Muscle layer of duodenum (tissue), 2 donors: ENCODE results near the gene PLEKHG3.

Source experiments
- H3K27ac ChIP-seq: one replicate; pipeline ENCODE4 v1.7.0; 2013; ENCODE audit warnings: mild to moderate bottlenecking, low read length
- H3K27me3 ChIP-seq: one replicate; pipeline ENCODE4 v1.7.0; 2013; ENCODE audit warnings: low read depth, mild to moderate bottlenecking, control low read depth, low read length
- H3K36me3 ChIP-seq, 2 donors: one replicate each; pipeline ENCODE4 v1.7.0; 2013; ENCODE audit warnings: low read length in 2 of 2, control low read depth in 1 of 2, mild to moderate bottlenecking in 1 of 2; ENCODE audit not compliant: insufficient read depth in 2 of 2, control insufficient read depth in 1 of 2
- H3K4me1 ChIP-seq, 2 donors: one replicate each; pipeline ENCODE4 v1.7.0; 2013; ENCODE audit warnings: low read length in 2 of 2, mild to moderate bottlenecking in 2 of 2, control low read depth in 1 of 2, moderate library complexity in 1 of 2; ENCODE audit not compliant: insufficient read depth in 2 of 2, control insufficient read depth in 1 of 2
- H3K4me3 ChIP-seq, 2 donors: one replicate each; pipeline ENCODE4 v1.7.0; 2013; ENCODE audit warnings: low read length in 2 of 2, low read depth in 1 of 2, mild to moderate bottlenecking in 1 of 2
- H3K9me3 ChIP-seq, 2 donors: one replicate each; pipeline ENCODE4 v1.7.0; 2013; ENCODE audit warnings: low read length in 2 of 2, control low read depth in 1 of 2, mild to moderate bottlenecking in 1 of 2; ENCODE audit not compliant: control insufficient read depth in 1 of 2
- donor health status: healthy.

PLEKHG3 gene

DNA sequence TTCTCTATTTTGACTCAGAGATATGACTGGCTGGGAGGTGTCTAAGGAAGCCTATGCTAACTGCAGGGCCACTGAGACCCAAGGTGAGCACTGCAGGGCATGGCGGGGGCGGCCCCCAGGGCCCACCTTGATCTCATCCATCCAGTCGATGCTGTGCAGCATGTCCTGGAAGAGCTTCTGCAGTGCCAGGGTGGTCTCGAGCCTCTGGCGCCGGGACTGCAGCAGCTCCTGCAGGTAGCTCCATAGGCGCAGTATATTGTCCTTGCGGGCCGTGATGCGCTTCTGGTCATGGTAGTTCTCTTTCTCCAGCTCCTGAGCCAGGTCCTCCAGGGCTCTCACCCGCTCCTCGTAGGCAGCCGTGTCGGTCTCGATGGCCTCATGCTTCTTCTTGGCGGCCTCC is 91.0 kb downstream of the PLEKHG3 start:
- Histone ChIP-seq H3K27me3 (no peaks in the 10 kb centered on the region), H3K4me1 (no peaks in the 10 kb centered on the region), H3K36me3 (no peaks in the 10 kb centered on the region), H3K9me3 (no peaks in the 10 kb centered on the region), H3K27ac (no peak overlapping the region), H3K4me3 (no peak overlapping the region)

DNA sequence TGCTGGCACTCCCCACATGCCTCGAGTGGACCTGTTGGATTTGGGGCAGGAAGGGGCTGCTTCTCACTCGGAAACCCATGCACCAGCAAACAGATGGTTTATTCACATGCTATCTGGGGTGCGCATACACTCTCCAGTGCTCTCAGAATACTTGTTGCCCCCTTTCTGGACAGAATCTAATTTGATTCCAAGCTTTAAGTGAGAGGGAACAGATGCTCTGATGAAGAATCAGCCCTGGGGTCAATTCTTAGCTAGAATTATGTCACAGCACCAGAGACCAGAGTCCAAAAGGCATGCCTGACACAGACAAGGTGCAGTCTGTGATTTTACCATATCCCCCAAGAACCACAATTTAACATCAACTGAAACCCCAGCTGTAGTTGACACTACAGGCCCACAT is 91.7 kb downstream of the PLEKHG3 start:
- Histone ChIP-seq H3K4me3 (no peak overlapping the region), H3K4me1 (no peaks in the 10 kb centered on the region), H3K36me3 (no peaks in the 10 kb centered on the region), H3K9me3 (no peaks in the 10 kb centered on the region), H3K27ac (no peak overlapping the region), H3K27me3 (no peaks in the 10 kb centered on the region)

DNA sequence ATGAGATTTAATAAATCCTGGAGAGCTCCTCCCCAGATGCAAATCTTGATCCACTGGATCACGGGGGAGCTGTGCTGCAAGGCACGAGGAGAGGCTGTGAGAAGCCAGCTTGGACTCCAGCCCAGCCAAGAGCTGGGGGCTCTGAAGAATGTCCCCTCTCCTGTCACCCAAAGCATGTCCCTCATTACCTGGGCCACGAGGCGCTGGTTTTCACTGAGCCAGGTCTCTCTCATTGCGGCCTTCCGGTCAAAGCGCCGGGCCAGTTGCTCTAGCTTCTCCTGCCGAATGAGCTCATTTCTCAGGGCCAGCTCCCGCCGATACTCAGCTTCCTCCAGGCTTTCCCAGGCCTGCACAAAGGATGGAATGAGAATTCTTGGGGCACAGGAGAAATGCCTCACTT is 92.1 kb downstream of the PLEKHG3 start:
- Histone ChIP-seq H3K27me3 (no peaks in the 10 kb centered on the region), H3K9me3 (no peaks in the 10 kb centered on the region), H3K4me3 (no peak overlapping the region), H3K36me3 (no peaks in the 10 kb centered on the region), H3K4me1 (no peaks in the 10 kb centered on the region), H3K27ac (no peak overlapping the region)

DNA sequence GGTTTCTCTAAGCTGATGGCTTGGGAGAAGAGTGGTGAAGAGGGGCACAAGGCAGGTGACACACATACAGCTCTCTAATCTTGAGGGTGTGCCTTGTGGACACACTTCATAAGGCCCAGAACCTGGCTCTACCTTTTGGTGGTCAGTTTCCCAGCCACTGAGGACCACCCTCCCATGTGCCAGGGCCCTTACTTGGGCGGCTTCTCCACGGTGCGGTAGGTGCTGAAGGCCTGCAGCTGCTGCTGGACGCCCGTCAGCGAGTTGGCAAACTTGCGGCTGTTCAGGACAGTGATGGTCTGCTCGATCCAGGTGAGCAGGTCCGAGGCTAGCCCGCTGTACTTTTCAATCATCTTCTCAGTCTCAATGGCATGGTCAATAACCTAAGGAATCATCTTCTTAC is 95.3 kb downstream of the PLEKHG3 start:
- no peaks in the 10 kb centered on the region for H3K27me3 ChIP-seq
- no peaks in the 10 kb centered on the region for H3K4me1 ChIP-seq
- H3K4me3 ChIP-seq, result no peak overlapping the region
- H3K27ac ChIP-seq, result no peak overlapping the region
- no peaks in the 10 kb centered on the region for H3K9me3 ChIP-seq
- no peaks in the 10 kb centered on the region for H3K36me3 ChIP-seq
